ENCODE results near the gene B4GALNT3.
A peak's percentile ranks its signal among the peaks of the same experiment; 100 is the strongest.

Gene B4GALNT3

DNA sequence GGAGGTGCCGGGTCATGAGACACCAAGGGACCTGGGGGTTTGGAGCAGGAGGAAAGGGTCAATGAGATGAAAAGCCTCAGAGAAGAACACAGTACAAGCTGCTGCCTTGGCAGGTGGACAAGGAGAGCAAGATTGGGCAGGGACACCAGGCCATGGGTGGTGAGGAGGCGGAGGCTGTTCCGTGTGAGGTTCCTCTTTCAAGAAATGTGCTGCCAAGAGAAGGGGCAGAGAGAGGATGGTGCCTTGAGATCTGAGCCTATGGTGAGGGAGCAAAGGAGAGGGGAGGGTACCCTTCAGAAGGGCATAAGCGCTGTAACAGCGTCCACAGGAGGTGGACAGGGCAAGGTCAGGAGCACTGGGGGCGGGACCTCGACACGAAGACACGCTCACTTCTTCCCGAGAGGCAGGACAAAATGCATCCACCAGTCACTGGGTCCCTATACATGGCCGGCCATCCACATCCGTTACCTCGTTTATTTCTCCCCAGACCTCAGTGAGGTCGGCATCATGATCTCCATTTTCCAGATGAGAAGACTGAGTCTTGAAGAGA lies 100.2 kb downstream of the B4GALNT3 start:
- DNase-seq (ENCODE audit: low spot score), result peak; percentile 49

DNA sequence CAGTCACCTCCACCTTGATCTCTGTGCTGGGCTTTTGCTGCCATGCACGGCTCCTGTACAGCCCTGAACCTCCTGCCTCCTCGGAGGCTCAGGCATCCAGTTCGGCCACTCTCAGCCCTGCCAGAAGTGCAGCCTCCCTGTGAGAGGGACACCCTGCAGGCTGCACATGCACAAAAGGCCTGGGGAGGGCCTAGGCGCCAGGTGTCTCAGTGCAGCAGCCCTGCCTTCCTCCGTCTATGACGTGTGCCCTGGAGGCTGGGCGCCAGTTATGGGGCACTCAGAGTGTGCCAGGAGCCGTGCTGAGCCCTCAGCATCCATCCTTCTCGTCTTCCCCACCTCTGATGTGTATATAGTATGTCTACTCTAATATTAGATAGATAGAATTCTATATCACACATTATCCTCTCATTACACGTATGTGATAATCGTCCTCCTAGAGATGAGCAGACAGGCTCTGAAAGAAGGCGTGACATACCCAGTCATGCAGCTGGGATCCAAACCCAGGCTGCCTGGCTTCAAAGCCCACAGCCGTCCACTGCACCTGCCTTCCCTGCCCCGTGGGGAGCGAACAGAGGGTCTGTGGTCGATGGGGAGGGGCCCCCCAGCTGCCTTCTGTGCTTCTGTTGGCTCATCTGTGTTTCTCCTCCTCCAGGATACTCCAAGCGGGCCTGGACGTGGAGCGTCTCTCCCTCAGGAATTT lies 101.1 kb downstream of the B4GALNT3 start:
- no peak for DNase-seq (ENCODE audit: low spot score)

DNA sequence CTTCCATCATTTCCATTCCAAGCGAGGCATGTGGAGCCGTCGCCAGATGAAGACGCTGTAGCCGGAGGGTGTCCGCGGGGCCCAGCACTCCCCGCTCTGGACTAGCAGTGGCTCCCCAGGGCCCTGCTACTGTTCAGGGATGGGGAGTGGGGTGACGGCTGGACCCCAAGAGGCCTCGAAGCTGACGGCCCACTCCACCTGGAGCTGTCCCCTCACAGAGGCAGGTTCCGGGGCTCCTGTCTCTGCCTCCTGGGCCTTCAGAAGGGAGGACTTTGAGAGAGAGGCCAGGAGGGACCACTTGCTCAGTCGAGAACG lies 101.6 kb downstream of the B4GALNT3 start:
- no peak for DNase-seq (ENCODE audit: low spot score)

DNA sequence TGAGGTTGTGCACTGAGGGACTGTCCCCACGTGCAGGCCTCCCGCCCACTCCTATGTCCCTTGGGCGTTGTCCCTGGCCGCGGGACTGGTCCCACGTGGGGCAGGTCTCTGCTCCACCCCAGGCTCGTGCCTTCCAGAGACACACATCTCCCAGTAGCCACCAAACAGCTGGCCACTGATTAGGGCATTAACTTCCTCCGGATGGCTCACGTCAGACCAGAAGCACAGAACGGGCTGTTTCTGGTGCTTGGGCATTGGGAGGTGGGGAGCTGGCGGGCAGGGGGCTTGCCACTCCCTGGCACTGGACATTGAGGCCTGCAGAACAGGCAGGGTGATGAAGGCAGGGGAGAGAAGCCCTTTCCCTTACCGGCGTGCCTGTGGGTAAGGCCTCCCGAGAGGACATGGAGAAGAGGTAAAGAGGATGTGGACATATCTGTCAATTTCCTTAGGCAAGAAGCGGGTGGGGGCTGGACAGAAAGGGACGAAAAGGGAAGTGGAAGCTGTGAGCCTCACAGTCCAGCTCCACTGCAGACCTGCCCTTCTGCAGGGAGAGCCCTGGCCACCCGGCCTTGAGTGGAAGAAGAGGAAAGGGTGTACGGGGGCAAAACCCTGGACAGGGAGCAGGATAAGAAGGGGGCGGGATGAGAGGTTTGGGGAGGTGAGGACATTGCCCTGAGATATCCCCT lies 102.3 kb downstream of the B4GALNT3 start:
- peak; percentile 66 for DNase-seq (ENCODE audit: low spot score)

DNA sequence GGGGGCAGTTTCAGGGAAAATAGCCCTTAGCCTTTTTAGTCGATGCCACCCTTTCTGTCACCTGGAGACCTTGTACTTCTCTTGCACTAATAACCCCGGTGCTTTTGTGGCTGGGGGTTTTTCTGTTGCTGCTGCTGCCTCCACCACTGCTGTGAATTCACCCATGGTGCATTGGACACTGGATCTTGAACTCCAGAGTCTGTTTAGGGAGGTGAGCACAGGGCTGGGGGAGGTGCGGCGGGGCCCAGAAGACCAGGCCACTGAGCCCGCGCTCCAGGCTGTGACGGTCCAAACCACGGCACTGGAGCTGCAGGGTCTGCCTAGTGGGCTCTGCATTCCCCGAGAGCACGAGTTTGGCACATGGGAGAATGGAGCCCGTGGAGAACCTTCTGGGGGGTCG lies 102.9 kb downstream of the B4GALNT3 start:
- no peak for DNase-seq (ENCODE audit: low spot score)

DNA sequence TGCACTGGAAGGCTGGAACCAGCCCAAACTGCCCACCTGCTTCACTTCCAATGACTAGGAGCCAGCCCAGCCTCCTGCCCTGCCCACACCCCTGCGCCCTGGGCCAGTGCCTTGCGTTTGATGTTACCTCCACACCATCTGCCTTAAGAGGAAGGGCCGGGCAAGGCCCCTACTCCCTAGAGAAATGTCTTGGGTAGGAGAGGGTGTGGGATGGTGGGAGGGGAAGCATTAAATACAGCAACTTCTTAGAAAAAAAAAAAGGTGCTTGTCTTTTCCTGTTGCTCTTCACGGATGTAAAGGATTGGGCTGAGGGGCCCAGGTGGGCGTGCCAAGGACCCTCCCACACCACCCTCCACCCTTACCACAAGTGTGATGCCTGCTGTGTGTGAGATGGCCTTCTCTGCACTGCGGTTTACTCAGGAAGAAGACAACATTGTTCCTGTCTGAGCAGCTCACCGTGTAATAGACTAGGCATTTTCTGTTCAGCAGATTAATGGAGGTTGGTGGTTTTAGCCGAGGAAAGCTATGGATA lies 103.6 kb downstream of the B4GALNT3 start:
- no peak for DNase-seq (ENCODE audit: low spot score)

DNA sequence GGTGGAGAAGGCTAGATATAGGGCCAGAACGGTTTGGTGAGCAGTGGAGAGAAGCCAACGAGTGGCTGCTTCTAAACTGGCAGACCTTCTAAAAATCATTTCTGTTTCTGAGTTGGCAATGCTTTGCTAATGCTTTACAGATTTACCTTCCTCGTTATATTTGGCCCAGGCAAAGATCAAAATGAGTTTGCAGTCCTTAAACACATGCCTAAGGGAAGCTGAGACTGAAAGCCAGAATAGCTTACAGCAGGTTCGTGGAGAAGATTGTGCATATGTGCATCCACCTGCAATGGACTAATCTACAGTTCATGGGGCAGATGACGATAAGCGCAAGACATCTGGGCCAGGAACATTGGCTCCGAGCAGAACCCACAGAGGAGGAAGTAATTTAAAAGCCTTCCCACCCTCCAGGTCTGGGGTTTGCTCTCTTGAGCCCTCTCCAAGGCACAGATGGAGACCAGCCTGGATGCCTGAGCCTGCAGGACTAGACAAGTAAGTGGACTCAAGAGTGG lies 104.1 kb downstream of the B4GALNT3 start:
- DNase-seq (ENCODE audit: low spot score), result no peak

DNA sequence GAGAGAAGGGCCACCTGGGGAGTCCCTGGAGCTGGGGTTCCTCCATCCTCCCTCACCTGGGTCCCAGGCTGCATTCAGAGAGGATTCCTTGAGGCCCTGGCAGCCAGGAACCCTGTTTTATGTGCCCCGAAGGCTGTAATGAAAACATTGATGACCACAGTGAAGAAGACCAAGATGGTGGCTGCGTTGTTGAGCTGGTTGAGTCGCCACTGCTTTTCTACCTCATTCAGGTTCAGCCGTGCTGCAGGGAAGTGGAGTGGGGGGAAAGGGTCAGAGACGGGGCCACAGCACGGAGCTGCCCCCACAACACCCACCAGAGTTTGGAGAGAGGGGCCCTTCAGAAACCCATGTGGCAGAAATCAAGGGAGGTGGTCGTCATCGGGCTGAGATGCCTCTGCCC lies 105.4 kb downstream of the B4GALNT3 start:
- DNase-seq (ENCODE audit: low spot score), result no peak

DNA sequence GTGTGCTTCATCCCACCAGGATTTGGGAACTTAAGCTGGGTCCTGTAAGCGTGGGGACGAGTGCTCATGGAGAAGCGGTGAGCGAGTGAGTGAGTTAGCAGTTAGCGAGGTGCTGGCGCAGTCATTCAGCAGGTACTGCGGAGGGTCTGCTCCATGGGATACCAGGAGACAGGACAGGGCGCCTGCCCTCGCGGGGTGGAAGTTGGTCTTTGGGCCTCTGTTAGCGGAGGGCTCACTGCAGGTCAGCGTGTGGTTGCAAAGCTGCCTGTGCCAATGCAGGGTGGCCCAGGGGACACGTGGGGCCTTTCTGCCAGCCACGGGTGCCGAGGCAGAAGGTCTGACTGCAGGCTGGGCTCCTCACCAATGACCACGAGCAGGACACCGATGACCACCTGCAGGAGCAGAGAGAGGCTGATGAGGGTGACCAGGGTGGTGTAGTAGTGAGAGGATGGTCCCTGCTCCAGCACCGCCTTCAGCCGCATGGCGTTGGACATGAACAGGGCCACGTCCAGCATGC lies 105.9 kb downstream of the B4GALNT3 start:
- no peak for DNase-seq (ENCODE audit: low spot score)

DNA sequence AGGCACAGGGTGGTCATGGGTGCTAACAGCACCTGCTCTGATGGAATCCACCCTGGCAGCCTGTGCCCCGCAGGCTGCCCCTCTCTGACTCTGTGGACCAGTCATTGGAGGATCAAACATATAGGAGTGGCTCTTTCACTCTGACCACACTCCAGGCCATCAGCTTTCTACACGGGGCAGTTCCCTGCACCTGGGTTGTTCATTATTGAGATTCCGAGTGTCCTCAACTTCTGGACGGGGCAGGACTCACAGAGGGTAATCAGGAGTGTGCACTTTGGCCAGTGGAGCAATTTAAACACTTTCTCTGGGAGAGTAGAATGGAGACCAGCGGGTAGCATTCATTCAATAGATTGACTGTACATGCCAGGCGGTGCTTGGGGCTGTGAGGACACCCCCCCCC lies 108.7 kb downstream of the B4GALNT3 start:
- no peak for DNase-seq (ENCODE audit: low spot score)

DNA sequence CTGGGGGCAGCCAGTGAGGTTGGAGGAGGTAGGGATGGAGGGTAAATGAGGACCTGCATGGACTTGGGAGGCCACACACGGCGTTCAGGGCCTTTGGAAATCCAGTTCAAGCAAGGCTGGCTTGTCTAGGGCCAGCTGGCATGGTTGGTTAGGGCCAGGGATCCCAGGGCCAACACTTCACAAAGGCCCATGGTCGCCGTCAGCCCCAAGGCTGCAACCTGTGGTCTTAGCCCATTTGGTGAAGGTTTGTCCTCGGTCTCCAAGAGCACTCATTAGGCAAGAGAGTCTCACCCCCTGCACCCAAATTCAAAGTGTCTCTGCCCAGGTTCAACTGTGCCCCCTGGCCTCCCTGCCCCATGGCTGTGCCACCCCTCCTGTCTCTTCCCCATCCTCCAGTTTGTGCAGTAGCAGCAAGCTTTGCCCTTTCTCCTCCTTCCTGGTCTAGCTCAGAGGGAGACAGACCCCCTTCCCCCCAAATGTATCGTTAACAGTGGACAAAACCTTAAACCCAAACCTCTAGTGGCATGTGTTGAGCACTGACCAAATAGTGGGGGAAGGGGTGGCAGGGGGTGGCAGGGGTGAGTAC lies 109.4 kb downstream of the B4GALNT3 start:
- DNase-seq (ENCODE audit: low spot score), result no peak

DNA sequence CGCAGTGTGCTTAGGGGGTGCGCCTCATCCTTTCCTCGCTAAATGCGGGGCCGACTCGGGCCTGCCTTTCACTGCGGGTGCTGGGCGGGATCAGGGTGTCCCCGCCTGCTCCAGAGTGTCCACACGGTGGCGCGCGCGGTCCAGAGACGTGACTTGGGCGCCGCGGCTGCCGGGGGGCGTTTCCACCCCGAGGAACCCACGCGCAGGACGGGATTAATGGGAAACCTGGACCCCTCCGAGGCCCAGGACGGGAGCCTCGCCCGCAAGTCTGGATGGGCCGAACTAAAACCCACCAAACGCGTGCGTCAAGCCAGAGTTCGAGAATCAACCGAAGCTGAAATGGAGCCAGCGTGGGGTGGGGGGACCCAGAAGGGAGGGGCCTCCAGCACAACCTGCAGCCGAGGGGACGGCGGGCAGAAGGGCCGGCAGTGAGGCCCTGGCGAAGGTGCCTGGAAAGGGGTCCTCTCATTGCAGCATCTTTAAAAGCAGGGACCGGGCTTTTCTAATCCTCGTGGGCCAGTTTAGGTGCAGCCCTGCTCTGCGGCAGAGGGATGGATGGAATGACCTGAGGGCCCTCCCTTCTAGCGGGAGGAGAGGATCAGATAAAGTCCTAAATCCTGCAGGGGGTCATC lies 110.2 kb downstream of the B4GALNT3 start:
- peak; percentile 60 for DNase-seq (ENCODE audit: low spot score)

DNA sequence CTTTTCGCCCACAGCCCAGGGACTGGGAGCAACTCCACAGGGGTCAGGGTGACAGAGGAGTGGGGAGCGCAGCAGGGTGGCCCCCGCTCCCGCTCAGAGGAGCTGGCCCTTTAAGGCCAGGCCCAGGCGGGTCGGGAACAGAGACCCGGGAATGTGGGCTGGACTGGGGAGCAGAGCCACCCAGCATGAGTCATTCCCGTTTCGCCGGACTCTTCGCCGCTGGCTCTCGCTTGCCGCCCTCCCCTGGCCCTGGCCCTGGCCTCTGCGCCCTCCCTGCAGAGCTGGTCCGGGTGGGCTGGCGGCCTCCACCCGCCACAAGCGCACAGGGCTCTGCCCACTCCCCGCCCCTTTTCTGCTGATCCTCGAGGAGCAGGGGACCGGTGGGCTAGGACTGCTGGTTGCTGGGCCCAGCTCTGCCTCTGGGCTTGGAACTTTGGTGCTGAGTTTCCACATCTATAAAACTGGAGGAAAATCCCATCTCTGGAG lies 110.7 kb downstream of the B4GALNT3 start:
- DNase-seq (ENCODE audit: low spot score), result no peak

DNA sequence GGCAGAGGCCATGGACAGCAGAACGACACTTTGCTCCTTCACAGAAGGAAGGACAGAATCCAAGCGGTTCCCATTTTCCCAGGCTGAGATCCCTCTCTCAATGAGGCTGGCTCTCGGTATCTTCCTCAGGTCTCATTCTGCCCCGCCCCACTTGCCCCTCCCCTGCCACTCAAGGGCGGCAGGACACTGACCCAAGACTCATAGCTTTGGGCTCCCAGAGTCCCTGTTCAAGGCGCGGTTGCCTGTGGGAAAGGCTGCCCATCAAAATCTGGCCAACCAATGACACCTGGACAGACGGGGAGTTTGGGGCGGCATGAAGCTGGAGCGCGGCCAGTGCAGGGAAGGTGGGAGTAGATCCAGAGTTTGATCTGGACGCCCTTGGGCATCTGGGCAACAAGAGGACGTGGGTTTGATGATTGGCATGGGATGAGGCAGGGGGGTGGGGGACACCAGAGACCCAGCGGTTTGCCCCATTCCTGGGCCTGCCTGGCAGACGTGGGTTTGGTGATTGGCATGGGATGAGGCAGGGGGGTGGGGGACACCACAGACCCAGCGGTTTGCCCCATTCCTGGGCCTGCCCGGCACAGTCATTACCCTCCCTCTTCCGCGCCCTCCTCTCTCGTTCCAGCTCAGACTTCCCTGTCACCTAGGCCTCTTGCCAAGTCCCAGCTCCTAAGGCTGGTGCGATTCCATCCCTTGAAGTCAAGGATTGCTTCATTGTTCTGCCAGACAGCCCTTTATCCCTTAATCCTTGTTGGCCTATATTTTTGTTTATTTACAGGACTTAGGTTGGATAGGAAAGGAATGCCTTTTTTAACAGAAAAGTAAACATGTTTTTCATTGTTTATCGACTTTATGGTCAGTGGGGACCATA lies 111.4 kb downstream of the B4GALNT3 start:
- no peak for DNase-seq (ENCODE audit: low spot score)

DNA sequence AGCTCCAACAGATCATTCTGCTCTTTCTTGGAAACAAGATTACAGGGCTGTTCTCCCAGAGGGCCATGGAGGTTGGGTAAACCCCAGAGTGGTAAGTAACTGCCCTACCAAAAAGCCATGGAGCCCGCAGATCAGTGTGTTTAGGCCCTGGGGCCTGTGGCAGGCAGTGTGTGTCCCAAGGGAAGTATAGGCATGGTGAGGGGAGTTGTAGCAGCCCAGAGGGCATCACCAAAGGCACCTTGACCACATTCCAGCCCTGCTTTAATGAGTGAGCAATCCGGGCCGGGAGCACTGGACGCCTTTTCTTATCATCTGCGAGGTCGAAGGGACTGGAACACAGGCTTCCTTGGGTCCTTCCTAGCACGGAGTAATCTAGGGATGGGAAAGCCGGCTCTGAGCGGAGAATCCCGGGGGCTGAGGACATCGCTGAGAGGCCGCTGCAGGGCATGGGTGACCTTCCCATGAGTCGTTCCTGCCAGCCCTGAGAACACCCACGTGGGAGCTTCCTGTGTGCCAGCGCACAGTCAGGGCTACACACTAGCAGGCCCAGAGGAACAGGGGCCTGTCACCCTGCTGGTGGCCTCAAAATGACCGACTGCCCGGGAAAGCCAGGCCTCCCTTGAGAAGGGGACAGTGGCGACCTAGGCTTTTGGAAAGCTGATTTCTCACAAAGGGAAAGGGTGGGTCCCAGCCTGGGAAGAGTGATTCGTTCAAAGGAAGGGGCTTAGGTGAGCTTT lies 112.2 kb downstream of the B4GALNT3 start:
- DNase-seq (ENCODE audit: low spot score), result no peak

DNA sequence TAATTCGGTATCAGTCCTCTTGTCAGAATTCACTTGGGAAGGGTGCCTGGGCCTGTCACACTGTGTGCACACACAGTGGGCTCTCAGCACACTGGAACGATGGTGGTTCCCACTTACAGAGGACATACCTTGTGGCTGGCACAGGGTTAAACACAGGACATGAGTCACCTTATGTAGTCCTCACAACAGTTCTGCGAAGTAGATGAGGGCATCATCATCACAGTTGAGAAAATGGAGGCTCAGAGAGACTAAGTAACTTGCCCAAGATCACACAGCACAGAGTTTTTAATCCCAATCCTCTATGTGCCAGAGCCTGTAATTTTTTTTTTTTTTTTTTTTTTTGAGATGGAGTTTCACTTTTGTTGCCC lies 112.8 kb downstream of the B4GALNT3 start:
- no peak for DNase-seq (ENCODE audit: low spot score)

DNA sequence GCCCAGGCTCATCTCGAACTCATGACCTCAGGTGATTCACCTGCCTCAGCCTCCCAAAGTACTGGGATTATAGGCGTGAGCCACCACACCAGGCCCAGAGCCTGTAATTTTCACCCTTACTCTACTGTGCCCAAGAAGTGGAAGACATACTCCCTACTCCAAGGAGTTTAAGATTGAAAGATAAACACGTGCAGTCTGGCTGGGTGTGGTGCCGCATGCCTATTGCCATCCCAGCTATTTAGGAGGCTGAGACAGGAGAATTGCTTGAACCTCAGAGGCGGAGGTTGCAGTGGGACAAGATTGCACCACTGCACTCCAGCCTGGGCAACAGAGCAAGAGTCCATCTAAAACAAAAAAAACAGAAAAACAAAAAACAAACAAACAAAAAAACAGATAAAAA lies 113.5 kb downstream of the B4GALNT3 start:
- DNase-seq (ENCODE audit: low spot score), result no peak

DNA sequence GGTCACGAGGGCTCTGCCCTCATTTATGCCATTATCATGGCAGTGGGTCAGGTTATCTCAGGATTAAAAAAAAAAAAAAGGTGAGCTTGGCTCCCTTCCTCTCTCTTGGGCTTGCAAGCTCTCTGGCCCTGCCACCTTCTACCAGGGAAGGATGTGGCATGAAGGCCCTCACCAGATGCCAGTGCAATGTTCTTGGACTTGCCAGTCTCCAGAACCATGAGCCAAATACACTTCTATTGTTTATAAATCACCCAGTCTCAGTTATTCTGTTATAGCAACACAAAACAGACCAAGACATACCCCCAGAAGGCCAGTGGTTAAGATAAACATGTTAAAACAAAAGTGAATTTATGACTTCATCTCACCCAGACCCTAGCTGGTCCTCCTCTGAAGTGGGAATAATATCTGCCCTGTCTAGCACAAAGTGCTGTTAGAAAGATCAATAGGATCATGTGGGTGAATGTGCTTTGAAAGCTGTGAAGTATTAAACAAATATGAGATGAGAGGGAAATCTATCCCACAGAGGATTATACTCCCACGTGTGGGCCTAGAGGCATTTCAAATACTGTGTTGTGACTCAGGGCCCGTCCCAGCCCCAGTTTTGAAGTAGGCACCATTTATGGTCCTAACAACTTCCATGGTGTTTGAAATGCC lies 114.9 kb downstream of the B4GALNT3 start:
- DNase-seq (ENCODE audit: low spot score), result no peak

DNA sequence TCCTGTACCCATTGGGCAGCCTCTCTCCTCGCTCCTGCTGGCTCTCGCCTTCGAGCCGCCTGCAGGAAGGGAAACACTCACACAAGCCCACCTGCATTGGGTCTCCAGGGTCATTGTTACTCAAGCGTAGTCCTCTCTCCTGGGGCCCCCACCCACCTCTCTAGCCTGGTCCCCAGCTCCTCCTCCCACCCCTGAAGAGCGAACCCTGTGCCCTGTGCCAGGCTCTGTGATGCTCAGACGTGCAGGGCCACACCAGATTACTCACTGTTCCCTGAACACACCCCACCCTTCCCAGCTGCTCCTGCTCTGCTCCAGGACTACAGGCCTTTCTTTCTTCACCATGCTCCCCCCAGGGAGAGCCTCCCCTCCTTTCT lies 115.4 kb downstream of the B4GALNT3 start:
- DNase-seq (ENCODE audit: low spot score), result no peak
